ENCODE data around the gene CHRNB1. TPM values are rescaled to one million over a fixed set of nuclear protein-coding genes. Genes with fewer than 3 reads are reported as not detected.

Gene CHRNB1
- total and polyA plus RNA-seq, 2 of the 8 experiments (the other 6 are each of a cell fraction or from before 2014, with no cell fraction given) = 14.1 to 28.2 TPM

DNA sequence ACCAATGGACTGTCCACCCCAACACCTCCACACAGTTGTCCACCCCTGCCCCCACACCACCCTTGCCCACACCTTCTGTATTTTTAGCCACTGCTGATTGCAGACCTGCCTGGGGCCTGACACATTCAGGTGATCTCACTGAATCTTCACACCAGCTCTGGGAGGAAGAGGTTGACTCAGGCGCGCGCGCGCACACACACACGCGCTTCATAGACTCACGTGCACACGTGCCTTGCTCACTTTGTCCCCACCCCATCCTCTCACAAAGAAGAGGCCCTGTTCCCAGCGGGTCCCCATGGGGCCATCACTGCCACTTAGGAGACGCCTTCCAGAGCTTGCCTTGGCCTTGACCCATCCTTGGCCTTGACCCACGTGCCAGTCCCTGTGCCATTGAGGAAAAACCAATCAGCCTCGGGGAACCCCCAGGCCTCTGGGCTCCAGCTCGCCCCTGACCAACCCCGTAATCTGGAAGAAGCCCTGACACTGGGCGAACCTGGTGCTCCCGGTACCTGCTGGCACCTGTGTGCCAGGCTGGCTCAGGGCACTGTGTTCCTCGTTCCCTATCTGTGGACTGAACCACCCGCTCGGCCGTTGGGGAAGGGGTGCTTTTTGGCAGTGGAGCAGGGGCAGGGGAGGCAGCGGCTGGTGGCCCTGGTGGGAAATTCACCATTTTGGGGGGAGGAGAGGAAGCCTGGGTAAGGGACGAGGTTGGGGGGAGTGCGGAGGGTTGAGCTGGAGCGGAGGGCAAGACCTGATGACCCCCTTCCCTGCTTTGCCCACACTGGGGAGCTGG lies 34.0 kb upstream of the CHRNB1 start:
- Histone ChIP-seq H3K23me2 (ENCODE audit: low read depth, low read length) (peaks cover 8% of the 10 kb centered on the region; the same call in 1 of the 2 replicates), H3K27me3 (replicated peaks in 1 of 4; ENCODE audit: control insufficient read depth in 3 of 4, extremely low read depth in 1 of 4, insufficient read depth in 3 of 4, low read length in 3 of 4) (no peaks in the 10 kb centered on the region; a peak in 1 of 7 replicates), H2BK20ac (ENCODE audit: low read length) (no peak overlapping the region), H3K18ac (ENCODE audit: extremely low read depth, low read length) (no peak overlapping the region), H2BK5ac (ENCODE audit: low read depth, low read length) (no peak overlapping the region), H3K4ac (replicated peaks; ENCODE audit: insufficient read length, low read depth, low read length) (no peak overlapping the region), H4K8ac (ENCODE audit: extremely low read depth, insufficient read depth, low read length) (no peak overlapping the region), H2AFZ (ENCODE audit: low read length) (no peak overlapping the region), H2BK15ac (ENCODE audit: low read length) (no peak overlapping the region), H4K91ac (replicated peaks; ENCODE audit: insufficient read length, low read length) (no peak overlapping the region), H3K79me2 (ENCODE audit: control insufficient read depth in 1 of 2, insufficient read depth in 2 of 2, low read length in 2 of 2) (peaks cover 0 to 5% of the 10 kb centered on the region in 2 experiments; a peak in 1 of 4 replicates), H3K9ac (replicated peaks in 1 of 4; ENCODE audit: extremely low read depth in 1 of 4, low read depth in 3 of 4, low read length in 3 of 4) (no peak overlapping the region), H3K14ac (ENCODE audit: insufficient read length) (no peak overlapping the region), H2AK5ac (ENCODE audit: low read depth, low read length) (no peak overlapping the region), H2BK12ac (ENCODE audit: low read depth, low read length) (no peak overlapping the region), H3K9me3 (ENCODE audit: insufficient read depth in 2 of 2, low read depth in 1 of 2, low read length in 1 of 2) (no peaks in the 10 kb centered on the region), H3K4me1 (replicated peaks in 1 of 4; ENCODE audit: control insufficient read depth in 3 of 4, insufficient read depth in 4 of 4, low read length in 3 of 4) (peaks cover 0 to 17% (median 11%) of the 10 kb centered on the region in 4 experiments; a peak in 5 of 7 replicates), H2BK120ac (replicated peaks; ENCODE audit: low read depth, low read length) (no peak overlapping the region), H4K20me1 (replicated peaks in 1 of 2; ENCODE audit: control insufficient read depth in 1 of 2, insufficient read depth in 2 of 2, low read length in 2 of 2) (peaks cover 2 to 20% of the 10 kb centered on the region in 2 experiments), H3K56ac (replicated peaks; ENCODE audit: insufficient read length, low read depth, low read length) (no peak overlapping the region), H3K36me3 (ENCODE audit: control insufficient read depth in 2 of 4, insufficient read depth in 4 of 4, low read length in 3 of 4) (peaks cover 2 to 35% (median 22%) of the 10 kb centered on the region in 4 experiments; a peak in 6 of 8 replicates), H3K23ac (ENCODE audit: insufficient read length) (no peak overlapping the region), H4K5ac (ENCODE audit: insufficient read length, low read depth, low read length) (no peak overlapping the region), H3K4me3 (ENCODE audit: extremely low read depth in 1 of 4, insufficient read depth in 2 of 4, low read depth in 3 of 4, low read length in 4 of 4) (no peak overlapping the region), H3K79me1 (ENCODE audit: low read depth, low read length) (peaks cover 4% of the 10 kb centered on the region; the same call in 1 of the 2 replicates), H3K27ac (ENCODE audit: low read depth, low read length) (no peak overlapping the region), H3K4me2 (ENCODE audit: insufficient read depth in 1 of 2, low read depth in 2 of 2, low read length in 2 of 2) (no peak overlapping the region)
- ChIA-PET CTCF (ENCODE audit: partially characterized antibody) (interaction anchor here (1.0 to 1.6 kb wide), 4 partner anchors 11 to 75 kb away, joined by 3 to 4 read pairs (median 4); no protein-coding TSS in a partner anchor), POLR2A (ENCODE audit: partially characterized antibody) (interaction anchor here (0.9 to 1.6 kb wide), 7 partner anchors 8 to 75 kb away, joined by 3 to 4 read pairs (median 3); partner anchors contain the start of gene ACAP1)
- no peak for FAIRE-seq
- TF ChIP-seq EGR1 (IDR thresholded peaks at IDR 0.05; ENCODE audit: borderline replicate concordance, low read depth, low read length) (no peak), POLR2A (IDR thresholded peaks at IDR 0.05; ENCODE audit: control extremely low read depth in 1 of 2, low read depth in 2 of 2, low read length in 2 of 2) (no peak), TCF12 (IDR thresholded peaks at IDR 0.05; ENCODE audit: low read depth, low read length) (no peak), TEAD4 (IDR thresholded peaks at IDR 0.05; ENCODE audit: low read depth, low read length) (no peak)
- DNase-seq (ENCODE audit: low read depth in 1 of 2, low spot score in 2 of 2) = no peak
- 91% methylated on average over 24 of the region's 25 CpGs; no CpG with 5 or more reads in 1 of the 2 experiments for WGBS, 2 experiments (ENCODE audit: extremely low coverage in 1 of 2, insufficient coverage in 1 of 2, insufficient read length in 1 of 2, insufficient replicate concordance in 2 of 2, low coverage in 1 of 2, low lambda C conversion rate in 2 of 2, missing lambda C conversion rate in 1 of 2)
